Body of pancreas (tissue), 4 donors: Measurements from ENCODE around the gene STX11.
"Not testable (repeated sequence)": the region's sequence is repeated elsewhere in the genome, so short reads cannot be mapped to it uniquely, and the experiment has no call there.

Experiments
- POLR2A ChIP-seq, 3 donors: fragments of 450-650 bp; IDR thresholded peaks; one replicate each; pipeline ENCODE4 v1.6.1; 2016; ENCODE audit warnings: antibody characterized with exemption in 3 of 3, mild to moderate bottlenecking in 2 of 3
- TF ChIP-seq, protein P1 (sequence below), 7 experiments: fragments of 450-650 bp in 4 of 7; fragments of 200-600 bp in 3 of 7; sonication (generic) in 3 of 7; IDR thresholded peaks; one replicate each; pipeline ENCODE4 v1.5.1; 2016 to 2019; ENCODE audit warnings: antibody characterized with exemption in 7 of 7

DNA sequence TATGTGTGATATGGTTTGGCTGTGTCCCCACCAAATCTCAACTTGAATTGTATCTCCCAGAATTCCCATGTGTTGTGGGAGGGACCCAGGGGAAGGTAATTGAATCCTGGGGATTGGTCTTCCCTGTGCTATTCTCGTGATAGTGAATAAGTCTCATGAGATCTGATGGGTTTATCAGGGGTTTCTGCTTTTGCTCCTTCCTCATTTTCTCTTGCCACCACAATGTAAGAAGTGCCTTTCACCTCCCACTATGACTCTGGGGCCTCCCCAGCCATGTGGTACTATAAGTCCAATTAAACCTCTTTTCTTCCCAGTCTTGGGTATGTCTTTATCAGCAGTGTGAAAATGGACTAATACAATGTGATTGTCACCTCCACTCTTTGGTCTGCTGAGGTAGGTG, 30.0 kb downstream of the STX11 start:
- not testable (repeated sequence) for TF ChIP-seq POLR2A (IDR thresholded peaks at IDR 0.05)
- TF ChIP-seq, protein P1, sequence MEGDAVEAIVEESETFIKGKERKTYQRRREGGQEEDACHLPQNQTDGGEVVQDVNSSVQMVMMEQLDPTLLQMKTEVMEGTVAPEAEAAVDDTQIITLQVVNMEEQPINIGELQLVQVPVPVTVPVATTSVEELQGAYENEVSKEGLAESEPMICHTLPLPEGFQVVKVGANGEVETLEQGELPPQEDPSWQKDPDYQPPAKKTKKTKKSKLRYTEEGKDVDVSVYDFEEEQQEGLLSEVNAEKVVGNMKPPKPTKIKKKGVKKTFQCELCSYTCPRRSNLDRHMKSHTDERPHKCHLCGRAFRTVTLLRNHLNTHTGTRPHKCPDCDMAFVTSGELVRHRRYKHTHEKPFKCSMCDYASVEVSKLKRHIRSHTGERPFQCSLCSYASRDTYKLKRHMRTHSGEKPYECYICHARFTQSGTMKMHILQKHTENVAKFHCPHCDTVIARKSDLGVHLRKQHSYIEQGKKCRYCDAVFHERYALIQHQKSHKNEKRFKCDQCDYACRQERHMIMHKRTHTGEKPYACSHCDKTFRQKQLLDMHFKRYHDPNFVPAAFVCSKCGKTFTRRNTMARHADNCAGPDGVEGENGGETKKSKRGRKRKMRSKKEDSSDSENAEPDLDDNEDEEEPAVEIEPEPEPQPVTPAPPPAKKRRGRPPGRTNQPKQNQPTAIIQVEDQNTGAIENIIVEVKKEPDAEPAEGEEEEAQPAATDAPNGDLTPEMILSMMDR (IDR thresholded peaks at IDR 0.05) = not testable (repeated sequence)
